Measurements from ENCODE around the gene AGPAT4. TPM values are rescaled to one million over a fixed set of nuclear protein-coding genes. Genes with fewer than 3 reads are reported as not detected.

AGPAT4 gene
- total and polyA plus RNA-seq, 2 donors (not counting 1 experiment from before 2014, with no cell fraction given) = 4.4 to 6.1 TPM

- Mint-ChIP-seq H3K9me3 (ENCODE audit: insufficient read depth) (peaks cover 7% of the 10 kb centered on the region), H3K4me3 (no peak overlapping the region), H3K27ac (no peak overlapping the region), H3K27me3 (no peaks in the 10 kb centered on the region), H3K4me1 (peaks cover 28% of the 10 kb centered on the region)
- Histone ChIP-seq H3K4me2 (replicated peaks; ENCODE audit: low read depth, low read length, poor library complexity, severe bottlenecking) (no peak overlapping the region), H4K20me1 (ENCODE audit: control insufficient read depth, insufficient read depth, low read length, poor library complexity, severe bottlenecking) (no peaks in the 10 kb centered on the region), H3K27ac (ENCODE audit: low read length in 2 of 2) (no peak overlapping the region), H3K9ac (ENCODE audit: low read length) (no peak overlapping the region), H3K27me3 (replicated peaks in 1 of 4; ENCODE audit: control extremely low read depth in 1 of 4, control insufficient read depth in 3 of 4, insufficient read depth in 4 of 4, low read length in 3 of 4) (no peaks in the 10 kb centered on the region), H3K9me3 (ENCODE audit: control extremely low read depth in 1 of 3, control insufficient read depth in 2 of 3, insufficient read depth in 1 of 3, low read length in 2 of 3) (peaks cover 0 to 3% (median 0%) of the 10 kb centered on the region in 3 donors), H2AFZ (ENCODE audit: insufficient read depth, low read depth, low read length, poor library complexity, severe bottlenecking) (no peak overlapping the region), H3K36me3 (replicated peaks in 1 of 2; ENCODE audit: control extremely low read depth in 1 of 2, control insufficient read depth in 1 of 2, extremely low read depth in 1 of 2, insufficient read depth in 2 of 2, low read length in 1 of 2) (no peaks in the 10 kb centered on the region), H3K4me3 (ENCODE audit: control extremely low read depth in 1 of 5, extremely low read depth in 1 of 5, insufficient read depth in 1 of 5, low read depth in 2 of 5, low read length in 4 of 5) (no peak overlapping the region), H3K79me2 (ENCODE audit: control insufficient read depth, insufficient read depth, low read length) (no peaks in the 10 kb centered on the region), H3K4me1 (ENCODE audit: control insufficient read depth in 2 of 2, insufficient read depth in 2 of 2, low read length in 2 of 2) (peaks cover 16 to 30% of the 10 kb centered on the region in 2 donors)
- ATAC-seq (ENCODE audit: low read depth) (no peak), DNase-seq (no peak)
- intact Hi-C loops (cut with micrococcal nuclease) = no loop called here
- ChIA-PET POLR2A (no interaction called here), CTCF (no interaction called here)
- WGBS (ENCODE audit: insufficient coverage) = 88% methylated on average over 1 of the region's 9 CpGs
- TF ChIP-seq EZH2 (IDR thresholded peaks at IDR 0.05; ENCODE audit: borderline replicate concordance, insufficient read depth, low read depth, low read length, poor library complexity, severe bottlenecking) = no peak
- TF ChIP-seq, protein P1, sequence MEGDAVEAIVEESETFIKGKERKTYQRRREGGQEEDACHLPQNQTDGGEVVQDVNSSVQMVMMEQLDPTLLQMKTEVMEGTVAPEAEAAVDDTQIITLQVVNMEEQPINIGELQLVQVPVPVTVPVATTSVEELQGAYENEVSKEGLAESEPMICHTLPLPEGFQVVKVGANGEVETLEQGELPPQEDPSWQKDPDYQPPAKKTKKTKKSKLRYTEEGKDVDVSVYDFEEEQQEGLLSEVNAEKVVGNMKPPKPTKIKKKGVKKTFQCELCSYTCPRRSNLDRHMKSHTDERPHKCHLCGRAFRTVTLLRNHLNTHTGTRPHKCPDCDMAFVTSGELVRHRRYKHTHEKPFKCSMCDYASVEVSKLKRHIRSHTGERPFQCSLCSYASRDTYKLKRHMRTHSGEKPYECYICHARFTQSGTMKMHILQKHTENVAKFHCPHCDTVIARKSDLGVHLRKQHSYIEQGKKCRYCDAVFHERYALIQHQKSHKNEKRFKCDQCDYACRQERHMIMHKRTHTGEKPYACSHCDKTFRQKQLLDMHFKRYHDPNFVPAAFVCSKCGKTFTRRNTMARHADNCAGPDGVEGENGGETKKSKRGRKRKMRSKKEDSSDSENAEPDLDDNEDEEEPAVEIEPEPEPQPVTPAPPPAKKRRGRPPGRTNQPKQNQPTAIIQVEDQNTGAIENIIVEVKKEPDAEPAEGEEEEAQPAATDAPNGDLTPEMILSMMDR (IDR thresholded peaks at IDR 0.05) = no peak
Observed at GRCh38 chr6:161198783-161199460, 74.9 kb downstream of the AGPAT4 start.

DNA sequence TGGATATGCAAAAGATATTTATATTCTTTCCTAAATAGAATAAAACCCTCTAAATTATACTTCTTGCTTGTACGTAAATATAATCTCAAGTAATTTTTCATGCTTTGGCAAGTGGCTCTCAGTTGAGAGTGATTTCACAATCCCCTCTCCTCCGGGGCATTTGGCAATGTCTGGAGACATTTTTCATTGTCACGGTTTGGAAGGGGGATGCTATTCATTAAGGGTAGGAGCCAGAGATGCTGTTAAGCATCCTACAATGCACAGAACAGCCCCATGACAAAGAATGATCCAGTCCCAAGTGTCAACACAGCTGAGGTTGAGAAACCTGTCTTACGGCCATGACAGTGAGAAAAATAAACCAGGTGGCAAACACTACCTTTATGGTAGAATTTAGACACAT is 75.7 kb downstream of the AGPAT4 start:
- H3K27ac Mint-ChIP-seq = no peak overlapping the region
- H4K20me1 ChIP-seq (ENCODE audit: control insufficient read depth, insufficient read depth, low read length, poor library complexity, severe bottlenecking) = no peaks in the 10 kb centered on the region
- no peak overlapping the region for H3K9ac ChIP-seq (ENCODE audit: low read length)
- no peak for DNase-seq
- CTCF ChIA-PET = interaction anchor here (0.6 kb wide), 1 partner anchor 173 kb away, joined by 3 read pairs; no protein-coding TSS in a partner anchor
- peaks cover 0 to 3% (median 1%) of the 10 kb centered on the region in 3 donors for H3K9me3 ChIP-seq (ENCODE audit: control extremely low read depth in 1 of 3, control insufficient read depth in 2 of 3, insufficient read depth in 1 of 3, low read length in 2 of 3)
- H3K36me3 ChIP-seq (replicated peaks in 1 of 2; ENCODE audit: control extremely low read depth in 1 of 2, control insufficient read depth in 1 of 2, extremely low read depth in 1 of 2, insufficient read depth in 2 of 2, low read length in 1 of 2) = no peaks in the 10 kb centered on the region
- H3K79me2 ChIP-seq (ENCODE audit: control insufficient read depth, insufficient read depth, low read length) = no peaks in the 10 kb centered on the region
- no peak overlapping the region for H3K4me3 ChIP-seq (ENCODE audit: control extremely low read depth in 1 of 5, extremely low read depth in 1 of 5, insufficient read depth in 1 of 5, low read depth in 2 of 5, low read length in 4 of 5)
- H3K9me3 Mint-ChIP-seq (ENCODE audit: insufficient read depth) = peaks cover 8% of the 10 kb centered on the region
- POLR2A ChIA-PET = no interaction called here
- peaks cover 28% of the 10 kb centered on the region for H3K4me1 Mint-ChIP-seq
- intact Hi-C loops (cut with micrococcal nuclease) = no loop called here
- peaks cover 16 to 30% of the 10 kb centered on the region in 2 donors for H3K4me1 ChIP-seq (ENCODE audit: control insufficient read depth in 2 of 2, insufficient read depth in 2 of 2, low read length in 2 of 2)
- no peak overlapping the region for H3K27ac ChIP-seq (ENCODE audit: low read length in 2 of 2)
- no peak for ATAC-seq (ENCODE audit: low read depth)
- H3K4me3 Mint-ChIP-seq = no peak overlapping the region
- TF ChIP-seq EZH2 (IDR thresholded peaks at IDR 0.05; ENCODE audit: borderline replicate concordance, insufficient read depth, low read depth, low read length, poor library complexity, severe bottlenecking) = no peak
- TF ChIP-seq, protein P1 (IDR thresholded peaks at IDR 0.05) = no peak
- no peaks in the 10 kb centered on the region for H3K27me3 ChIP-seq (replicated peaks in 1 of 4; ENCODE audit: control extremely low read depth in 1 of 4, control insufficient read depth in 3 of 4, insufficient read depth in 4 of 4, low read length in 3 of 4)
- no peaks in the 10 kb centered on the region for H3K27me3 Mint-ChIP-seq
- no peak overlapping the region for H3K4me2 ChIP-seq (replicated peaks; ENCODE audit: low read depth, low read length, poor library complexity, severe bottlenecking)
- no peak overlapping the region for H2AFZ ChIP-seq (ENCODE audit: insufficient read depth, low read depth, low read length, poor library complexity, severe bottlenecking)
- WGBS (ENCODE audit: insufficient coverage) = 100% methylated on average over 1 of the region's 4 CpGs

All from B cell (primary cell).